GM10248 (cell line): Measurements from ENCODE around the gene PALLD.

Source experiments
- CTCF ChIA-PET: fragments of 300-600 bp; sonication (Branson Sonifier 250); formaldehyde crosslinking; extraction: SDS; loops from one replicate; lab custom pipeline; 2021; ENCODE audit warnings: antibody characterized with exemption; lab: Yijun Ruan, JAX
- POLR2A ChIA-PET: fragments of 350-650 bp; sonication (Branson Sonifier 250); formaldehyde crosslinking; extraction: SDS; loops from one replicate; lab custom pipeline; 2020; ENCODE audit warnings: antibody characterized with exemption; lab: Yijun Ruan, JAX
- DNase-seq: peaks from one replicate; pipeline ENCODE4 v3.0.0; 2012; ENCODE audit errors: extremely low spot score
- TF ChIP-seq, protein P1 (sequence below): IDR thresholded peaks from 2 replicates; pipeline ENCODE4 v1.5.1; 2012; ENCODE audit warnings: mild to moderate bottlenecking, low read depth; ENCODE audit errors: extremely low read depth, missing control alignments, control extremely low read depth

The PALLD gene

DNA sequence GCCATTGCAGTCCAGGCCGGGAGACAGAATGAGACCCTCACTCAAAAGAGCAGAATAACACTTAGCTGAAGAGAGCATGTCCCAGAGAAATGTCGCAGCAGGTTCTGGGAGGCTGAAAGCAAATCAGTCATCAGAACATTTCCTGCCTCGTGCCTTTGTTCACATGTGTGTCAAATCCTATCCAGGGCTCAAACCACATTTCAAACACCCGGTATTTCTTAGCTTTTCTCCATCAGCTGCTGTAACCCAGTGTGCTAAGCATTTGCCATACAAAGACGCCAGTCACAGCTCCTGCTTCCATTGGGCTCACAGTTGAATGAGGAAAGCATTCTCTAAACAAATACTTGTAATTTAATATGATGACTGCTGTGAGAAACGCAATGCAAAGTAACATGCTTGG is 6.0 kb downstream of the PALLD start:
- POLR2A ChIA-PET = no interaction called here
- CTCF ChIA-PET = interaction anchor here (1.4 kb wide), 1 partner anchor 28 kb away, joined by 3 read pairs; no protein-coding TSS in a partner anchor
- no peak for DNase-seq
- TF ChIP-seq, protein P1, sequence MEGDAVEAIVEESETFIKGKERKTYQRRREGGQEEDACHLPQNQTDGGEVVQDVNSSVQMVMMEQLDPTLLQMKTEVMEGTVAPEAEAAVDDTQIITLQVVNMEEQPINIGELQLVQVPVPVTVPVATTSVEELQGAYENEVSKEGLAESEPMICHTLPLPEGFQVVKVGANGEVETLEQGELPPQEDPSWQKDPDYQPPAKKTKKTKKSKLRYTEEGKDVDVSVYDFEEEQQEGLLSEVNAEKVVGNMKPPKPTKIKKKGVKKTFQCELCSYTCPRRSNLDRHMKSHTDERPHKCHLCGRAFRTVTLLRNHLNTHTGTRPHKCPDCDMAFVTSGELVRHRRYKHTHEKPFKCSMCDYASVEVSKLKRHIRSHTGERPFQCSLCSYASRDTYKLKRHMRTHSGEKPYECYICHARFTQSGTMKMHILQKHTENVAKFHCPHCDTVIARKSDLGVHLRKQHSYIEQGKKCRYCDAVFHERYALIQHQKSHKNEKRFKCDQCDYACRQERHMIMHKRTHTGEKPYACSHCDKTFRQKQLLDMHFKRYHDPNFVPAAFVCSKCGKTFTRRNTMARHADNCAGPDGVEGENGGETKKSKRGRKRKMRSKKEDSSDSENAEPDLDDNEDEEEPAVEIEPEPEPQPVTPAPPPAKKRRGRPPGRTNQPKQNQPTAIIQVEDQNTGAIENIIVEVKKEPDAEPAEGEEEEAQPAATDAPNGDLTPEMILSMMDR = no peak

DNA sequence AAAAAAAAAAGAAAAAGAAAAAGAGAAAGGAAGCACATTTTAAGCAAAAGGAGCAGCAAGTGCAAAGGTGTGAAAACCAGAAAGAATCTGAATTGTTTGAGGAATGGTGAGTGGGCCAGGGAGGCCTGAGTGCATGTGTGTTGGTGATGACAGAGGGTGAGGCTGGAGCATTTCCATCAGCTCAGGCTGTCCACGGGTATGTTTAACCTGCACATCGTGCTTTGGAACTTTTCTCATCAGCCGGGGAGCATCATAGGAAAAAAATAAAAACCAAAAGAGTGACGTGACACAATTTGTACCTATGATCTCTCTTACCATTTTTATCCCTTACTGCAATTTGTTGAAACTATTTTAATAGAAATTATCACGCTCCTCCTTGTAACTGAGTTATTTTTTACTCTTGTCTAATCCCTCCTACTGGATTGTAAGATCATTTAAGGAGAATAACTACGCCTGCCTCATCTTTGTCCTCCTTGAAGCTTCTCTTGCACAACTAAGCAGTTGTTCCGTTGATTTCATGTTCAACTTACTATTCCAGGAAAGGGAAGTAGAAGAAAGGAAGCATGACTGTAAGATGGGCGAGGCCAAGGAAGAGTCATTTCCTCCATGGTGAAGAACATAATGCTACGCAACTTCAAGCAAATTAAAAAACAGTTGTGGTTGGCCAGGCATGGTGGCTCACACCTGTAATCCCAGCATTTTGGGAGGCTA is 7.0 kb downstream of the PALLD start:
- TF ChIP-seq, protein P1 = no peak
- DNase-seq = no peak
- ChIA-PET CTCF (no interaction called here), POLR2A (no interaction called here)

DNA sequence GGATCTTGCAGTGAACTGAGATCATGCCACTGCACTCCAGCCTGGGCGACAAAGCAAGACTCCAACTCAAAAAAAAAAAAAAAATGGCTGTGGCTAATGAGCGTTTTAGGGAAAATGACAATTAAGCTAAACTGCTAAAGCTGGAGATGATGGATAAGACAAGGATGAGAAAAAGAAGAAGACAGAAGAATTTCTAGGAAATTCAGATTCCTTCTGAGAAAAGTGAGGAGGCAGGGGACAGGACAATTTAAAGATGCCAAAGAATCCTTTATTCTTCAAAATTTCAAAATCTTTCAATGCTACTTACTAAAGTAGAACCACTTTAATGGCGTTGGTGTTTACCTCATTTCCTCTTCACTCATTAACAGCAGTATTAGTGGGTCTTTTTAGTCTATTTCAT is 7.7 kb downstream of the PALLD start:
- TF ChIP-seq, protein P1 = no peak
- no peak for DNase-seq
- ChIA-PET CTCF (no interaction called here), POLR2A (no interaction called here)

DNA sequence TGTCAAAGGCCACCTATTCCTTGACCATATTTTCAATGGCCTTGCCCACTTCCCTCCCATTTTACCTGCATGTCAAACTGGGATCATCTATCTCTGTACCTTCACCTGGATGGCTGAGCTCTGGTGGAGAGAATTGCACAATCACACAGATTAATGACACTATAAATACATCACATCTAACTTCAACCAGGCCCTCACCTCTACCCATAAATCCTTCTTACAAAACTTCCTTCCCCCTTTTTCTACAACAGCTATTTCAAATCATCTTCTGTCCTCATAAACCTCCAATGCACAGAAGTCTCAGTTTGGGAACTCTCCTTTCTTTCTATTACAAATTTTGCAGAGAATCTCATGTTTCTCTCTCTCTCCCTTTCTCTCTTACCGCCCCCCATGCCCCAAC is 9.2 kb downstream of the PALLD start:
- POLR2A ChIA-PET = no interaction called here
- CTCF ChIA-PET = interaction anchor here (1.3 to 1.9 kb wide), 2 partner anchors 10 to 31 kb away, joined by 3 to 10 read pairs; no protein-coding TSS in a partner anchor
- TF ChIP-seq, protein P1 = no peak
- DNase-seq = no peak

DNA sequence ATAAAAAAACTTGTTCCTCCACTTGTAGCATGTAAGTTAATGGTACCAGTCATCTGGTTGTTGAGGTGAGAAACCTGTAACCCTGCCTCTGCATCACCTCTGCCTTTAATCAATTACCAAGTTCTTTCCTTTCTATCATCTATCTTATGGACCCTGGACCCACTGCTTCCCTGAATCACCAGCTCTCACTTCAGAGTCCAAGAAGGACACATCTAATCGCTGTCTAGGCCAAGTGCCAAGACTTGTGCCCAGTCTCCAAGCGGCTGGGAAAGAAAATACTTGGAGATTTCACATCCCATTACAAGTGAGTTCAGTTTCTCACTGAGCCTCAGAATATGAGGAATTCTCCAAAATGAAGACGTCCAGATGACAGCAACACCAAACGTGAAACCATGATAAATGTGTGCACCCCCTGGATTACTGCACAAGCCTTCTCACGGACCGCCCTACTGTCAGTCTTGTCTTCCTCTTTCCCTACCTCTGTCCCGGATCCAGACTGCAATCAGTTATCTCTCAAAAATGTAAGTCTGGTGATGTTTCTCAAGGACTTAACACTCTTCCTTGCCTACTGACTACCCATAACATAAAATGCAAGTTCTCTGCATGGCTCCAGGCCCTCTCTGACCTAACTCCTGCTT is 10.4 kb downstream of the PALLD start:
- DNase-seq = no peak
- CTCF ChIA-PET = interaction anchor here (1.0 to 1.7 kb wide), 2 partner anchors 9 to 22 kb away, joined by 3 to 4 read pairs; no protein-coding TSS in a partner anchor
- TF ChIP-seq, protein P1 = no peak
- POLR2A ChIA-PET = no interaction called here

DNA sequence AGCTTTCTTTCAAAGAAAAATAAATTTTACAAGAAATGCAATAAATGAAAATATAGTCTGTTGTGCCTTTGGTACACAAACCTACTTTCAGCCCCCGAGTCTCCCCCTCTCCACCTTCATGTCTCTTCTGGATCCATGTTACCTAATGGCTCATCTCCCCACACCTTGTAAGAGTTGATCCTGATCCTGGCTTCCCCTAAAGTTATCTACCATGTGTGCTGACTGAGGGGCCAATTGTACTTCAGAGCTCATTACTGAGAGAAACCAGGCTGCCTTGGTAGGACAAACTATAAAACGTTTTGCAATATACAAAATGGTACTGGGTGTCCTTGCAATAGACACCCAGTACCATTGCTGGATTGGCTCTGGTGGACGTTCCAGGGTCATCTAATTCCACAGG is 11.8 kb downstream of the PALLD start:
- POLR2A ChIA-PET = no interaction called here
- CTCF ChIA-PET = interaction anchor here (1.0 to 2.8 kb wide), 5 partner anchors 10 to 38 kb away, joined by 3 to 10 read pairs (median 4); partner anchors contain the start of gene PALLD
- TF ChIP-seq, protein P1 = no peak
- DNase-seq = no peak
